ENCODE data around the gene HTRA1. TPM values are rescaled to one million over a fixed set of nuclear protein-coding genes. Genes with fewer than 3 reads are reported as not detected.
A peak's percentile ranks its signal among the peaks of the same experiment; 100 is the strongest.

The HTRA1 gene
- total RNA-seq, 1 experiment from 2014 or later = 32.8 TPM

DNA sequence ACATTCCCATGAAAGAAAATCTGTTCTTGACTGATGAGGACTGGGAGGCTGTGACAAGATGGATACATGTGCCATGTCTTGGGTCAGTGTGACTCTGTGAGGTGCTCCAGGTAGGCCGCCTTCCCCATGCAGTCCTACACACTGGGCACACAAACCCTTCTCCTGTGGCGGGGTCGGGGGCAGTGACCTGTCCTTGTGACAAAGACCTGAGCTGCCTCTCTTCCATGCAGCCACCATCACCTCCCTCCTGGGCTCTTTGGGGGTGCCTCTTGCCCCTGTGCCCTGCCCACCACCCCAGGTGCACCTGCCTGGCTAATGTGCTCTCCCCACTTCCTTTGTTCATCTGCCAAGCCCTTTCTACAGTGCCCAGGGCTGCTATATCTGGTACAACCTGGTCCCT lies 63.5 kb downstream of the HTRA1 start:
- BruUV-seq (replicated peaks) = no TSS peak
- no peaks in the 10 kb centered on the region for H3K9me3 ChIP-seq (ENCODE audit: control insufficient read depth, insufficient read depth, low read depth, low read length)
- ATAC-seq (no peak), DNase-seq (ENCODE audit: low read depth, low spot score) (no peak)
- no peaks in the 10 kb centered on the region for H3K36me3 ChIP-seq (ENCODE audit: control insufficient read depth, insufficient read depth, low read length)
- CTCF ChIA-PET = no interaction called here
- no peak for TF ChIP-seq SIN3A (IDR thresholded peaks at IDR 0.05; ENCODE audit: borderline replicate concordance, insufficient read depth, low read depth, low read length)
- TF ChIP-seq, protein P1, sequence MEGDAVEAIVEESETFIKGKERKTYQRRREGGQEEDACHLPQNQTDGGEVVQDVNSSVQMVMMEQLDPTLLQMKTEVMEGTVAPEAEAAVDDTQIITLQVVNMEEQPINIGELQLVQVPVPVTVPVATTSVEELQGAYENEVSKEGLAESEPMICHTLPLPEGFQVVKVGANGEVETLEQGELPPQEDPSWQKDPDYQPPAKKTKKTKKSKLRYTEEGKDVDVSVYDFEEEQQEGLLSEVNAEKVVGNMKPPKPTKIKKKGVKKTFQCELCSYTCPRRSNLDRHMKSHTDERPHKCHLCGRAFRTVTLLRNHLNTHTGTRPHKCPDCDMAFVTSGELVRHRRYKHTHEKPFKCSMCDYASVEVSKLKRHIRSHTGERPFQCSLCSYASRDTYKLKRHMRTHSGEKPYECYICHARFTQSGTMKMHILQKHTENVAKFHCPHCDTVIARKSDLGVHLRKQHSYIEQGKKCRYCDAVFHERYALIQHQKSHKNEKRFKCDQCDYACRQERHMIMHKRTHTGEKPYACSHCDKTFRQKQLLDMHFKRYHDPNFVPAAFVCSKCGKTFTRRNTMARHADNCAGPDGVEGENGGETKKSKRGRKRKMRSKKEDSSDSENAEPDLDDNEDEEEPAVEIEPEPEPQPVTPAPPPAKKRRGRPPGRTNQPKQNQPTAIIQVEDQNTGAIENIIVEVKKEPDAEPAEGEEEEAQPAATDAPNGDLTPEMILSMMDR (IDR thresholded peaks at IDR 0.05) = no peak
- no peak overlapping the region for H3K27ac ChIP-seq (ENCODE audit: low read length)
- in situ Hi-C loops (cut with HindIII; ENCODE audit: low pct_unique_long_range_greater_than_20kb, low sequenced_read_pairs) (no loop called here), intact Hi-C loops (cut with micrococcal nuclease; ENCODE audit: unreplicated experiment) (loop anchor here (1.0 kb wide), 1 partner anchor 40 kb away; no protein-coding TSS in a partner anchor)
- peaks cover 12% of the 10 kb centered on the region for H3K27me3 ChIP-seq (ENCODE audit: control insufficient read depth, insufficient read depth, low read length)
- H3K4me3 ChIP-seq (ENCODE audit: low read depth in 2 of 2, low read length in 2 of 2) = no peak overlapping the region
- H3K4me1 ChIP-seq (ENCODE audit: control insufficient read depth, insufficient read depth, low read length) = no peaks in the 10 kb centered on the region
- POLR2A ChIA-PET = no interaction called here

- intact Hi-C loops (cut with micrococcal nuclease; ENCODE audit: unreplicated experiment) (loop anchor here (1.0 to 2.0 kb wide), 2 partner anchors 40 to 179 kb away; no protein-coding TSS in a partner anchor), in situ Hi-C loops (cut with HindIII; ENCODE audit: low pct_unique_long_range_greater_than_20kb, low sequenced_read_pairs) (no loop called here)
- Histone ChIP-seq H3K9me3 (ENCODE audit: control insufficient read depth, insufficient read depth, low read depth, low read length) (no peaks in the 10 kb centered on the region), H3K27me3 (ENCODE audit: control insufficient read depth, insufficient read depth, low read length) (peaks cover 12% of the 10 kb centered on the region), H3K27ac (ENCODE audit: low read length) (no peak overlapping the region), H3K4me3 (ENCODE audit: low read depth in 2 of 2, low read length in 2 of 2) (no peak overlapping the region), H3K36me3 (ENCODE audit: control insufficient read depth, insufficient read depth, low read length) (no peaks in the 10 kb centered on the region), H3K4me1 (ENCODE audit: control insufficient read depth, insufficient read depth, low read length) (no peaks in the 10 kb centered on the region)
- no TSS peak for BruUV-seq (replicated peaks)
- TF ChIP-seq, protein P1 (IDR thresholded peaks at IDR 0.05) = peak; percentile 26
- TF ChIP-seq TCF7L2 (IDR thresholded peaks at IDR 0.05; ENCODE audit: low read depth, low read length) = no peak
- ATAC-seq = peak; percentile 64; the same call in 1 of the 2 replicates
- POLR2A ChIA-PET = no interaction called here
- CTCF ChIA-PET = interaction anchor here (1.0 kb wide), 1 partner anchor 13 kb away, joined by 3 read pairs; no protein-coding TSS in a partner anchor
- DNase-seq (ENCODE audit: low read depth, low spot score) = no peak
Measured at GRCh38 chr10:122525788-122526187, 64.4 kb downstream of the HTRA1 start.

DNA sequence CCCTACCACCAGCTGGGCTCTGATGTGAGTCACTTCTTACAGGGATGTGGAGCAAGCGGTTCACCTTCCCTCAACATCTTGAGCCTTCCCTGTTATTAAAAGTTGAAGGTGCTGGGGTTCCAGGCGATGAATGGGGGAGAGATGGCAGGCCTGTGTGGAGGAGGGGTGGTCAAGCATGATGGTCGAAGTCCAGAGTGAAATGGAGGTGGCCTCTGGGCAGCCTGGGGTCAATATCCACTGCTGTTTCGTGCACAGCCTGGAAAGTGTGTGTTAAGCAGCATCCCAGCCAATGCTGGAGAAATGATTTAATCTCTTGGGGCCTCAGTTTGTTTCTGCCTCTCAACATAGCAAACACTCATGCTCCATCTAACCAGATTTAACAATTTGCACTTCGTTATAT lies 65.5 kb downstream of the HTRA1 start:
- CTCF ChIA-PET = no interaction called here
- Histone ChIP-seq H3K27ac (ENCODE audit: low read length) (no peak overlapping the region), H3K27me3 (ENCODE audit: control insufficient read depth, insufficient read depth, low read length) (peaks cover 15% of the 10 kb centered on the region), H3K36me3 (ENCODE audit: control insufficient read depth, insufficient read depth, low read length) (no peaks in the 10 kb centered on the region), H3K4me3 (ENCODE audit: low read depth in 2 of 2, low read length in 2 of 2) (no peak overlapping the region), H3K4me1 (ENCODE audit: control insufficient read depth, insufficient read depth, low read length) (no peaks in the 10 kb centered on the region), H3K9me3 (ENCODE audit: control insufficient read depth, insufficient read depth, low read depth, low read length) (no peaks in the 10 kb centered on the region)
- in situ Hi-C loops (cut with HindIII; ENCODE audit: low pct_unique_long_range_greater_than_20kb, low sequenced_read_pairs) = no loop called here
- TF ChIP-seq, protein P1 (IDR thresholded peaks at IDR 0.05) = no peak
- no peak for TF ChIP-seq POLR2AphosphoS5 (IDR thresholded peaks at IDR 0.05; ENCODE audit: low read depth, low read length)
- no peak for TF ChIP-seq TCF7L2 (IDR thresholded peaks at IDR 0.05; ENCODE audit: low read depth, low read length)
- no peak for TF ChIP-seq SIN3A (IDR thresholded peaks at IDR 0.05; ENCODE audit: borderline replicate concordance, insufficient read depth, low read depth, low read length)
- TF ChIP-seq REST (IDR thresholded peaks at IDR 0.05; ENCODE audit: insufficient read depth in 1 of 2, low read depth in 2 of 2, low read length in 1 of 2) = no peak
- POLR2A ChIA-PET = no interaction called here
- DNase-seq (ENCODE audit: low read depth, low spot score) = no peak
- intact Hi-C loops (cut with micrococcal nuclease; ENCODE audit: unreplicated experiment) = loop anchor here (2.0 kb wide), 1 partner anchor 178 kb away; no protein-coding TSS in a partner anchor
- BruUV-seq (replicated peaks) = no TSS peak
- no peak for ATAC-seq
